Measurements from ENCODE around the gene MUC12.
"Not testable (repeated sequence)": the region's sequence is repeated elsewhere in the genome, so short reads cannot be mapped to it uniquely, and the experiment has no call there.

- TF ChIP-seq SMC3 (IDR thresholded peaks at IDR 0.05; ENCODE audit: low read depth, low read length); CHD1 (IDR thresholded peaks at IDR 0.05; ENCODE audit: low read depth, low read length); POLR2A (IDR thresholded peaks at IDR 0.05; ENCODE audit: low read depth, low read length); USF2 (IDR thresholded peaks at IDR 0.05; ENCODE audit: low read depth, low read length); RAD21 (IDR thresholded peaks at IDR 0.05; ENCODE audit: low read length); MAFK (IDR thresholded peaks at IDR 0.05; ENCODE audit: low read depth, low read length); CEBPB (IDR thresholded peaks at IDR 0.05; ENCODE audit: low read depth, low read length); FOS (IDR thresholded peaks at IDR 0.05; ENCODE audit: low read depth, low read length); MXI1 (IDR thresholded peaks at IDR 0.05; ENCODE audit: borderline replicate concordance, low read depth, low read length); RFX5 (IDR thresholded peaks at IDR 0.05; ENCODE audit: low read depth, low read length); RCOR1 (IDR thresholded peaks at IDR 0.05; ENCODE audit: insufficient replicate concordance, low read length); MAZ (IDR thresholded peaks at IDR 0.05; ENCODE audit: borderline replicate concordance, low read depth, low read length): not testable (repeated sequence)
- TF ChIP-seq, protein P1, sequence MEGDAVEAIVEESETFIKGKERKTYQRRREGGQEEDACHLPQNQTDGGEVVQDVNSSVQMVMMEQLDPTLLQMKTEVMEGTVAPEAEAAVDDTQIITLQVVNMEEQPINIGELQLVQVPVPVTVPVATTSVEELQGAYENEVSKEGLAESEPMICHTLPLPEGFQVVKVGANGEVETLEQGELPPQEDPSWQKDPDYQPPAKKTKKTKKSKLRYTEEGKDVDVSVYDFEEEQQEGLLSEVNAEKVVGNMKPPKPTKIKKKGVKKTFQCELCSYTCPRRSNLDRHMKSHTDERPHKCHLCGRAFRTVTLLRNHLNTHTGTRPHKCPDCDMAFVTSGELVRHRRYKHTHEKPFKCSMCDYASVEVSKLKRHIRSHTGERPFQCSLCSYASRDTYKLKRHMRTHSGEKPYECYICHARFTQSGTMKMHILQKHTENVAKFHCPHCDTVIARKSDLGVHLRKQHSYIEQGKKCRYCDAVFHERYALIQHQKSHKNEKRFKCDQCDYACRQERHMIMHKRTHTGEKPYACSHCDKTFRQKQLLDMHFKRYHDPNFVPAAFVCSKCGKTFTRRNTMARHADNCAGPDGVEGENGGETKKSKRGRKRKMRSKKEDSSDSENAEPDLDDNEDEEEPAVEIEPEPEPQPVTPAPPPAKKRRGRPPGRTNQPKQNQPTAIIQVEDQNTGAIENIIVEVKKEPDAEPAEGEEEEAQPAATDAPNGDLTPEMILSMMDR (conservative IDR thresholded peaks at IDR 0.05; ENCODE audit: low read depth, low read length) = not testable (repeated sequence)
- TF ChIP-seq, protein P2, sequence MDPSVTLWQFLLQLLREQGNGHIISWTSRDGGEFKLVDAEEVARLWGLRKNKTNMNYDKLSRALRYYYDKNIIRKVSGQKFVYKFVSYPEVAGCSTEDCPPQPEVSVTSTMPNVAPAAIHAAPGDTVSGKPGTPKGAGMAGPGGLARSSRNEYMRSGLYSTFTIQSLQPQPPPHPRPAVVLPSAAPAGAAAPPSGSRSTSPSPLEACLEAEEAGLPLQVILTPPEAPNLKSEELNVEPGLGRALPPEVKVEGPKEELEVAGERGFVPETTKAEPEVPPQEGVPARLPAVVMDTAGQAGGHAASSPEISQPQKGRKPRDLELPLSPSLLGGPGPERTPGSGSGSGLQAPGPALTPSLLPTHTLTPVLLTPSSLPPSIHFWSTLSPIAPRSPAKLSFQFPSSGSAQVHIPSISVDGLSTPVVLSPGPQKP (IDR thresholded peaks at IDR 0.05; ENCODE audit: borderline replicate concordance, low read depth, low read length) = not testable (repeated sequence)
These were observed 95.8 kb downstream of the MUC12 start for GRCh38 chr7:101065162-101065561.

All from IMR-90 (cell line).